ENCODE measurements around the gene RBM20.

RBM20 gene

GRCh38 chr10:110643035-110643652, 992 bp upstream of the RBM20 start:
- DNase-seq (ENCODE audit: insufficient read length, low spot score), result no peak
- no peak for FAIRE-seq
- TF ChIP-seq, protein P1, sequence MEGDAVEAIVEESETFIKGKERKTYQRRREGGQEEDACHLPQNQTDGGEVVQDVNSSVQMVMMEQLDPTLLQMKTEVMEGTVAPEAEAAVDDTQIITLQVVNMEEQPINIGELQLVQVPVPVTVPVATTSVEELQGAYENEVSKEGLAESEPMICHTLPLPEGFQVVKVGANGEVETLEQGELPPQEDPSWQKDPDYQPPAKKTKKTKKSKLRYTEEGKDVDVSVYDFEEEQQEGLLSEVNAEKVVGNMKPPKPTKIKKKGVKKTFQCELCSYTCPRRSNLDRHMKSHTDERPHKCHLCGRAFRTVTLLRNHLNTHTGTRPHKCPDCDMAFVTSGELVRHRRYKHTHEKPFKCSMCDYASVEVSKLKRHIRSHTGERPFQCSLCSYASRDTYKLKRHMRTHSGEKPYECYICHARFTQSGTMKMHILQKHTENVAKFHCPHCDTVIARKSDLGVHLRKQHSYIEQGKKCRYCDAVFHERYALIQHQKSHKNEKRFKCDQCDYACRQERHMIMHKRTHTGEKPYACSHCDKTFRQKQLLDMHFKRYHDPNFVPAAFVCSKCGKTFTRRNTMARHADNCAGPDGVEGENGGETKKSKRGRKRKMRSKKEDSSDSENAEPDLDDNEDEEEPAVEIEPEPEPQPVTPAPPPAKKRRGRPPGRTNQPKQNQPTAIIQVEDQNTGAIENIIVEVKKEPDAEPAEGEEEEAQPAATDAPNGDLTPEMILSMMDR (IDR thresholded peaks at IDR 0.05; ENCODE audit: insufficient read depth, missing control alignments), result no peak

DNA sequence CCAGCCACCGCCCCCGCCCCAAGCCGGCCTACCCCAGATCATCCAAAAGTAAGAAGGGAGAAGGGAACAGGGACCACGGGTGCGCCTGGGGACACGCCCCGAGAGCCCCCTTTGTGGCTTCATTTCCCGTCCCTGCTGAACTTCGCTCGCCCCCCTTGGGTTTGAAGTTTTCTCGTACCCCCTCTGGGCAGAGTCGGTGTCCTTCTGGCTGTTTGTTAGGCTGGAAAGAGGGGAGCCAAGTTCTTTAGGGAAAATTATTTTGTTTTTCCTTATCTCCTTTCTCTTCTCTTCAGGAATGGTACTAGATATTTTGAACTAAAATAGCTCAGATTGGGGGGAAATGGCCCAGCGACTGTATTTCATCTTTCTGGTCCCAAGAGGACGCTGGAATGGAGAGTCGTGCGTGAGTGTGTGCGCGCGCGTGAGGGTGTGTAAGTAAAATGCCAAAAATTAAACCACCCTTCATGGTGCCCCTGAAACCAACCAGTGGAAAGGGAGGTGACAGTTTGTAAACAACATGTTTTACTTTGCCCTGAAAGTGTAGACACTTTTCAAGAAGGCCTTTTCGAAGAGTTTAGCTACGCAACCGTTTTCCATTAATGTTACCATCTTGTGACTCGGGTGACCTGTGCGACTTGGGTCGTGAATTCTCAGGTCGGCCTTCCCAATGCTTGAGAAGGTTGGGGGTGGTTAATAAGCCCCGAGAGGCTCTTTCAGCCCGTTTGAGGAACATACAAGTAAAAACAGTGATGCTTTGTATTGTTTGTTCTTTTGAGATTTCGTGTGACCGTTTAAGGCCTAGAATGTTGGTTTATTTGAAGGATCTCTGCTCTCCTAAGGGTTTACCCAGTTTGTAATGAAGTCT, 694 bp downstream of the RBM20 start:
- FAIRE-seq (no peak), DNase-seq (ENCODE audit: insufficient read length, low spot score) (no peak)
- TF ChIP-seq, protein P1 (IDR thresholded peaks at IDR 0.05; ENCODE audit: insufficient read depth, missing control alignments), result no peak

DNA sequence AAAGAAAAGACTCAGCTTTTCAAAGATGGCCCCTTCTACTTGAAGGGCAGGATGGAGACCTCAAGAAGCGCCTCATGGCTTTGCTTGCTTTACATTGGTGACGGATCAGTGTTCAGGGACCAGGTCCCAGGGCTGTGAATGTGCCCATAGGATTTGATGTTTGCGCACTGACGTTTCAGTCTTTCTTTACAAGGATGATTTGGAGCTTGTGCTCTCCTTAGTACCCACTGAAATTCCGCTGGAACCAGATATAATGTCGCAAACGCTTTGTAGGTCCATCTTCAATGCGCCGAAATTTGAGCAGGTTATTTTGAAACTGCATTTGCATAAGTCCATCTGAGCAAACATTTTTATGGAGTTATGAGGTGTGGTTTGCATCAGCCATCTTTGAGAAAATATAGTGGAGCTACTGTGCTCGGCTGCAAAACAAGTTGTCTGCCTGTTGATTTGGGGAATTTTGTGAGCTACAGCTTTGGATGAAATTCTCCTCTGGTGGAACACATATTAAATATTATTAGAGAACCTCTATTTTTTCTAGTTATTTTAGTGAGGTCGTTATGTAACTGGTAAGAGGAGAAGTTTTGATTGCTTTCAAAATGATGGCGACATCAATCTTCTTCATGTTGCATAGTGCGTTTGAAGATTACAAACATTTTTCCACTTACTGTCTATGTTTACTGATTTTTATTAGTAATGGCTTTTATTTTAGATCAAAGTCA, 2.4 kb downstream of the RBM20 start:
- FAIRE-seq, result no peak
- no peak for DNase-seq (ENCODE audit: insufficient read length, low spot score)
- TF ChIP-seq, protein P1 (IDR thresholded peaks at IDR 0.05; ENCODE audit: insufficient read depth, missing control alignments), result no peak

DNA sequence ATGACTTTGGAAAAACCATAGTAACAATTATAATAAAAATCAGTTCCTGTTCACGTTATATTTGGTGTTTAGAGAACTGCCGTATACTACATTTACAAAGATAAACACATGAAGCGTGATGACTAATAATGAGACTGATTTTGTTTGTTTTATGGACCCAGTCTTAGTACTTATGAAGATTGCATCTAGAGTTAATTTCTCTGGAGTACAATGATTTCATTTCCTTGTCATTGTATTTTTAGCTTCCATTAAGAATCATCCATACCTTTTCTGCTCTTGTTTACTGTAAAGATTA, 2.9 kb downstream of the RBM20 start:
- no peak for DNase-seq (ENCODE audit: insufficient read length, low spot score)
- TF ChIP-seq, protein P1 (IDR thresholded peaks at IDR 0.05; ENCODE audit: insufficient read depth, missing control alignments), result no peak
- FAIRE-seq, result no peak

DNA sequence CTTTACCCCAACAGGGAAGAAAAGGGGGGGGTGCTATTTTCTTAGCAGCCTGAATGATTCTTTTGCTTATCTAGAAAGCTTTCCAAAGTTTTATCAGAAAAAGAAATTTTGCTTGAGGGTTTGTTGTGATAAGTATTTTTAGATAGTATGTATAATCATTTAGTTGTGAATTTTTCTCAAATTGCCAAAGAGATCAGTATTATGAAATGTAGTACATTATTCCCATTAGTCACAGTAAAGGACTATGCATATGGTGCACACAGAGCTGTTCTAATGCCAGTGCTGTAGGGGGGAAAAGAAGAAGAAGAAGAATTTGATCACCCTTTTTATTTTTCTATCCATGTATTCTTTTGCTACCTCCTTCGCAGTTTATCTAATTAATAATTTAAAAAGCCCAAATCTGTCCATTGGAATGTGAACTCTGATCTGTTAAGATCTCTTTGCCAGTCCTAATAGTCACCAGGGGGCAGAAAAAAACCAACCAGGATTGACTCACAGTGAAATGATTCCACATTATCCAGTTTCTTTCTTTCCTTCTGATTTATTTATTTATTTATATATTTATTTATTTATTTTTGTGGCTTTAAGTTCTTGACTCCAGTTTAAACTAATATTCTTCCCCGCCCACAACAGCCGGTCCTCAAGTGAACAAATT, 4.7 kb downstream of the RBM20 start:
- no peak for DNase-seq (ENCODE audit: insufficient read length, low spot score)
- no peak for FAIRE-seq
- TF ChIP-seq, protein P1 (IDR thresholded peaks at IDR 0.05; ENCODE audit: insufficient read depth, missing control alignments), result peak; percentile 22

DNA sequence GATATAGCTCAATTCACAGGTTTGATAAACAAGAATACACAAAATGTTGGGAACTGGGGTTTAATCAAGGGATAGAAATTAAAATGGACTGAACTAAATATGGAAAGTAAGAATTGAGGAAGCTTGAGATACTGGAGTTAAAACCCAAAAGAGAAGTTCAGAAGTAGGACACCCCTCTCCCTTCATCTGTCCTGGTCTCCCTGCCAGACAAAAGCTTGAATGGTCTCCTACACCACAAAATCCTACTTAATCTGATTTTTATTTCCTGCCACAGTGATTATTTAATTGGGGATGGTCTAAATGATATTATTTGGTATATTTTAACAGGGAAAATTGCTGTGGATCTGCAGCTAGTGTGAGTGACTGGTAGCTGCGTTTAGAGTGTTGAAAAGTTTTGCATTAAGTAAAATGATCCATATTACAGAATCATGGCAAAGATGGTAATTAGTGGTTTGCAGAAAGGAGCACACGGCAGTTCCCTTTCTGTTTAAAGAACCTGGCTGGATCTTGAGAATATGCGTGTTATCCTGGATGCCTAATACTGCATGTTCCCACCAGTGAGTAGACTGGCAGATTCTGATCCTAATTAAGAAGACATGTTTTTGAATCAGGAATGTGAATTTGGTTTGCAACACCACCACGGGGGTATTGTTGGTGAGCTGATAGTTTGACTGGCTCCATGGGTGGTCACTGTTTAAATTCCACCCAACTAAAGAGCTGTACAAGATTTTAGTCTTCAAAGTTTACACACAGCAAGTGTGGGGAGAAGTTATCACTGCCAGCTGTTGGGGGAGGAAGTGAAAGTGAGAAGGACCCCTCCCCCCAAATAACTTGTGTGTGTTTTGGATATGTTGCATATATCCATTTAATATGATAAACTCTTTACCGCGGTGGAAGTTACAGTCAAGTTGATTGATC, 5.5 kb downstream of the RBM20 start:
- TF ChIP-seq, protein P1 (IDR thresholded peaks at IDR 0.05; ENCODE audit: insufficient read depth, missing control alignments), result no peak
- no peak for FAIRE-seq
- DNase-seq (ENCODE audit: insufficient read length, low spot score), result no peak

Data from D721Med (cell line).